ENCODE results near the gene CLOCK. TPM values are rescaled to one million over a fixed set of nuclear protein-coding genes. Genes with fewer than 3 reads are reported as not detected.

The CLOCK gene
- total RNA-seq, 1 donor from 2014 or later: 26.6 TPM

DNA sequence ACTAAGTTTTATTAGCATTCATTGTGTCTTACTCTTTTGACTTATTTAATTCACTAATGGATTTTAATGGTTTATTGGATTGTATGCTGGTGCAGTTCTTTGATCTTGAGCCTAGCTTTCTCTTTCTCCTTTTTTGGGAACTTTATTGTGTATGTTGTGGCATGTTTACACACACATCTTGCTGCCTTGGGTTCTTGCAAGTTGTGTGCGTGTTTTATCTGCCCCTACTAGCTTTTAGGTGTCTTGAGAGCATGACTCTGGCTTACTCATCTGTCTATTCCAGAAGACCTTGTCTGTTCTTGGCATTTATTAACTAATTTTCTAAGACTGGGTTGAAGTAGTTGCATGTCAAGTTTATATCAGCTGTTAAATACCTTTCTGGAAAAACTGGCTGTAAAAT lies 148.2 kb downstream of the CLOCK start:
- ATAC-seq (no peak), DNase-seq (no peak)
- intact Hi-C loops (cut with DNase I): no loop called here
- H3K27ac ChIP-seq: peak overlapping the region; percentile 96
- H3K4me1 ChIP-seq: peaks cover 41% of the 10 kb centered on the region
- H3K9me3 ChIP-seq: no peaks in the 10 kb centered on the region
- peaks cover 20% of the 10 kb centered on the region for H3K36me3 ChIP-seq
- no peaks in the 10 kb centered on the region for H3K27me3 ChIP-seq (ENCODE audit: low read depth)
- TF ChIP-seq, protein P1, sequence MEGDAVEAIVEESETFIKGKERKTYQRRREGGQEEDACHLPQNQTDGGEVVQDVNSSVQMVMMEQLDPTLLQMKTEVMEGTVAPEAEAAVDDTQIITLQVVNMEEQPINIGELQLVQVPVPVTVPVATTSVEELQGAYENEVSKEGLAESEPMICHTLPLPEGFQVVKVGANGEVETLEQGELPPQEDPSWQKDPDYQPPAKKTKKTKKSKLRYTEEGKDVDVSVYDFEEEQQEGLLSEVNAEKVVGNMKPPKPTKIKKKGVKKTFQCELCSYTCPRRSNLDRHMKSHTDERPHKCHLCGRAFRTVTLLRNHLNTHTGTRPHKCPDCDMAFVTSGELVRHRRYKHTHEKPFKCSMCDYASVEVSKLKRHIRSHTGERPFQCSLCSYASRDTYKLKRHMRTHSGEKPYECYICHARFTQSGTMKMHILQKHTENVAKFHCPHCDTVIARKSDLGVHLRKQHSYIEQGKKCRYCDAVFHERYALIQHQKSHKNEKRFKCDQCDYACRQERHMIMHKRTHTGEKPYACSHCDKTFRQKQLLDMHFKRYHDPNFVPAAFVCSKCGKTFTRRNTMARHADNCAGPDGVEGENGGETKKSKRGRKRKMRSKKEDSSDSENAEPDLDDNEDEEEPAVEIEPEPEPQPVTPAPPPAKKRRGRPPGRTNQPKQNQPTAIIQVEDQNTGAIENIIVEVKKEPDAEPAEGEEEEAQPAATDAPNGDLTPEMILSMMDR (IDR thresholded peaks at IDR 0.05): no peak
- H3K4me3 ChIP-seq: peak overlapping the region; percentile 69

- Histone ChIP-seq H3K27ac (peak overlapping the region; percentile 96), H3K27me3 (ENCODE audit: low read depth) (no peaks in the 10 kb centered on the region), H3K4me1 (peaks cover 41% of the 10 kb centered on the region), H3K36me3 (peaks cover 15% of the 10 kb centered on the region), H3K4me3 (peak overlapping the region; percentile 69), H3K9me3 (no peaks in the 10 kb centered on the region)
- no peak for DNase-seq
- TF ChIP-seq, protein P1 (IDR thresholded peaks at IDR 0.05): no peak
- peak in 1 of 2 donors; percentile 42 for ATAC-seq
- intact Hi-C loops (cut with DNase I): no loop called here
Observed at GRCh38 chr4:55397520-55398321, 149.0 kb downstream of the CLOCK start.

- peaks cover 15% of the 10 kb centered on the region for H3K36me3 ChIP-seq
- peak overlapping the region; percentile 69 for H3K4me3 ChIP-seq
- peaks cover 41% of the 10 kb centered on the region for H3K4me1 ChIP-seq
- H3K27me3 ChIP-seq (ENCODE audit: low read depth): no peaks in the 10 kb centered on the region
- peak overlapping the region; percentile 96 for H3K27ac ChIP-seq
- DNase-seq (no peak), ATAC-seq (no peak)
- TF ChIP-seq, protein P1 (IDR thresholded peaks at IDR 0.05): no peak
- no peaks in the 10 kb centered on the region for H3K9me3 ChIP-seq
- intact Hi-C loops (cut with DNase I): no loop called here
Observed at GRCh38 chr4:55397126-55397436, 149.6 kb downstream of the CLOCK start.

DNA sequence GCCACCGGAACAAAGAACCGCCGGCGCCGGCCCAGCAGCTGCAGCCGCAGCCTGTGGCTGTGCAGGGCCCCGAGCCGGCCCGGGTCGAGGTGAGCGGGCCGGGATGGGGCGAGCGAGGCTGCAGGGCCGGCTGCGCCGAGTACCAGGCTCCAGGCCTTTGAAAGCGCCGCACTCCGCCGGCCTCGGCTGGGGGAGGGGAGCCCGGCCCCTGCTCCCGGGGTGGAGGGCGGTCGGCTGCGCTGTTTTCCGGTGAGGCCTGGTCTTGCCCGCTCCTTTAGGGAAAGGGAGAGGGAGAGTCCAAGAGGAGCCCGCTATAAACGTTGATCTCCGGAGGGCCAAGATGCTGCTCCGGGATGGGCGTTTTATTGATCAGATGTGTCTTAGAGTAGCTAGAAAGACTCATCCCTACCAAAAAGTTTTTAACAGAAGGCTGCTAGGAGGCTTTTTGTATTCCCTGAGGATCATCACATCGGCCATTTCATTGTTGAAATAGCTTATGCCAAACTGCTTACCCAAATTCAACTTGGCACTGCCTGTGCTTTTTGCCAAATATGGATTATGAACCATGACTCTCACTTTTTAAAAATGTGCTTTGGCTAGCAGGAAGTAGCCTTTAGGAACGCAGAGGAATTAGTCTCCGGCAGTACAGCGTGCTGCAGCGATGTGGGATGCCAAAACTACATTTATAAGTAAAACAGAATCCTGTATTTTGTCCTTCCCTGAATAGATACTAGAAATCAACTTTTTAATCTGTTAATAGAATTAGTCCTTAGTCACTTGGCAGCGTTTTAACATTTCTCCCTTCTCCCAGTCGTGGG lies 150.2 kb downstream of the CLOCK start:
- DNase-seq (peak; percentile 61), ATAC-seq (peak; percentile 62 to 72)
- Histone ChIP-seq H3K27me3 (ENCODE audit: low read depth) (no peaks in the 10 kb centered on the region), H3K9me3 (no peaks in the 10 kb centered on the region), H3K4me3 (peak overlapping the region; percentile 69), H3K36me3 (peaks cover 10% of the 10 kb centered on the region), H3K27ac (peak overlapping the region; percentile 96), H3K4me1 (peaks cover 39% of the 10 kb centered on the region)
- TF ChIP-seq, protein P1 (IDR thresholded peaks at IDR 0.05): no peak
- intact Hi-C loops (cut with DNase I): no loop called here

- ATAC-seq (peak; percentile 98 to 99), DNase-seq (peak; percentile 95)
- Histone ChIP-seq H3K36me3 (peaks cover 4% of the 10 kb centered on the region), H3K27ac (peak within 1 kb of the TSS; percentile 96), H3K4me1 (peaks cover 31% of the 10 kb centered on the region), H3K9me3 (no peaks in the 10 kb centered on the region), H3K4me3 (peak within 1 kb of the TSS; percentile 69), H3K27me3 (ENCODE audit: low read depth) (no peaks in the 10 kb centered on the region)
- TF ChIP-seq, protein P1 (IDR thresholded peaks at IDR 0.05): no peak
- intact Hi-C loops (cut with DNase I): no loop called here
Observed at GRCh38 chr4:55395529-55396307, 151.0 kb downstream of the CLOCK start, which contains the start of gene TMEM165. Gene TMEM165, plus strand, starts transcription at chr4:55395957. Its CDS starts 233 bp downstream, at chr4:55396190.
